Hepatic stellate cell (primary cell): ENCODE data around the gene ASCC2.
"Not testable (repeated sequence)": the region's sequence is repeated elsewhere in the genome, so short reads cannot be mapped to it uniquely, and the experiment has no call there.

Experiments
- DNase-seq: peaks from one replicate; pipeline ENCODE4 v3.0.0; 2011; ENCODE audit warnings: low spot score

The ASCC2 gene

DNA sequence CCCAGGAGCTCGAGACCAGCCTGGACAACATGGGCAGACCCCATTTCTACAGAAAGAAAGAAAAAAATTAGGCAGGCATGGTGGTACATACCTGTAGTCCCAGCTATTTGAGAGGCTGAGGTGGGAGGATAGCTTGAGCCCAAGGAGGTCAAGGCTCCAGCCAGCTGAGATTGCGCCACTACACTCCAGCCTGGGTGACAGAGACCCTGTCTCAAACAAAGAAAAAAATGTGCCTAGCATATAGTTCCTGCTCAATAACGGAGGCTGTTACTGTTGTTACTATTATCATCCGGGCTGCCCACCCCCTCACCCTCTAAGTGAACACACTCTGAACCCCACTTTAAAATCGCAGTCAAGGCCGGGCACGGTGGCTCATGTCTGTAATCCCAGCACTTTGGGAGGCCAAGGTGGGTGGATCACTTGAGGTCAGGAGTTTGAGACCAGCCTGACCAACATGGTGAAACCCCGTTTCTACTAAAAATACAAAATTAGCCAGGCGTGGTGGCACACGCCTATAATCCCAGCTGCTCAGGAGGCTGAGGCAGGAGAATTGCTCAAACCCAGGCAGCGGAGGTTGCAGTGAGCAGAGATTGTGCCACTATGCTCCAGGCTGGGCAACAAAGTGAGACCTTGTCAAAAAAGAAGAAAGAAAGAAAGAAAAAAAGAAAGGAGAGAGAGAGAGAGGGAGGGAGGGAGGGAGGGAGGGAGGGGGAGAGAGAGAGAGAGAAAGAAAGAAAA, 83.2 kb downstream of the ASCC2 start:
- not testable (repeated sequence) for DNase-seq

- no peak for DNase-seq
These were observed 84.0 kb downstream of the ASCC2 start for GRCh38 chr22:29753808-29754657.

GRCh38 chr22:29751669-29752068, 86.4 kb downstream of the ASCC2 start:
- no peak for DNase-seq

- no peak for DNase-seq
These were observed 87.2 kb downstream of the ASCC2 start for GRCh38 chr22:29750559-29751538.

GRCh38 chr22:29750029-29750428, 88.0 kb downstream of the ASCC2 start:
- no peak for DNase-seq

DNA sequence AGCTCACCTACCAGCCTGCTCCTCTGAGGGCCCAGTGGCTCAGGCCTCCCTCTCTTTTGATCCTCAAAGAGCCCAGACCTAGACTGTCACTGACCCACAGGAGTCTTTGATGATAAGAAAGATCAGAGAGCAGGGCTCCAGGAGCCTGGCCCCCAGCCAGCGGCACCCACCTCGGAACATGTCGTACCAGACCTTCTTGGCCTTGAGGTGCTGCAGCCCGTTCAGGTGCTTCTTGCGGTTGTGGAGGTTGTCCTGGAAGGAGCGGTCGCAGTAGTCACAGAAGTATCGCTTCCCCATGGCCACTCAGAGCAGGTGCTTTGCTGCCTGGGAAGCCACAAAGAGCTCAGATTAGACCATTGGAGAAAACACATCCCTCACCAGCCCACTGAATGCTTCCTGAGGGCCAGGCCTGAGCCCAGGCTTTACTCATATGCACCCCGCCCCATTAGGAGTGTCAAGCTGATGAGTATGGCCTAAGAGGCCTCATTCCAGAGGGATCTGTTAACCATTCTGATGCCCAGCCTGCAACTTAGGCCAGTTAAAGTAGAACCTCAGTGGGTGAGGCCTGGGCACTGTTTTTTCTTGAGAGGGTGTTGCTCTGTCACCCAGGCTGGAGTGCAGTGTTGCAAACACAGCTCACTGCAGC, 89.7 kb downstream of the ASCC2 start:
- DNase-seq, result no peak

- DNase-seq, result no peak
These were observed 90.2 kb downstream of the ASCC2 start for GRCh38 chr22:29747832-29748231.

DNA sequence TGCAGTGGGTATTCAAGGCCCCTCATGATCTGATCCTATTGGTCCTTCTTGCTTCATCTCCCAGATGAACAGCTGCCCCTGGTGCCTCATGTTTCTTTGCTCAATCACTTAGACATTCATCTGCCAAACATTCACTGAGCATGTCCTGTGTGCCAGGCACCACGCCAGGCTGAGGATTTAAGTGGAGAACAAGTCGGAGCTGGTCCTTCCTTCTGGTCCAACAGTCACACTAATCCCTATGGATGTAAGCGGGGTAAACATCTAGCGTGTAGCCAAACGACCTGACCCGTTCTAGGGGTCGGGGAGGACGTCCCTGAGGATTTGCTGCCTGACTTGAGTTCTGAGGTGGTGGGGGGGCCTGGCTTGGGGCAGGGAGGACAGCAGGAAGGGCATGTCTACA, 93.2 kb downstream of the ASCC2 start:
- DNase-seq, result no peak

GRCh38 chr22:29742326-29742725, 95.7 kb downstream of the ASCC2 start:
- DNase-seq, result no peak

- no peak for DNase-seq
These were observed 96.1 kb downstream of the ASCC2 start for GRCh38 chr22:29741926-29742325.

GRCh38 chr22:29740216-29740615, 97.9 kb downstream of the ASCC2 start:
- no peak for DNase-seq

DNA sequence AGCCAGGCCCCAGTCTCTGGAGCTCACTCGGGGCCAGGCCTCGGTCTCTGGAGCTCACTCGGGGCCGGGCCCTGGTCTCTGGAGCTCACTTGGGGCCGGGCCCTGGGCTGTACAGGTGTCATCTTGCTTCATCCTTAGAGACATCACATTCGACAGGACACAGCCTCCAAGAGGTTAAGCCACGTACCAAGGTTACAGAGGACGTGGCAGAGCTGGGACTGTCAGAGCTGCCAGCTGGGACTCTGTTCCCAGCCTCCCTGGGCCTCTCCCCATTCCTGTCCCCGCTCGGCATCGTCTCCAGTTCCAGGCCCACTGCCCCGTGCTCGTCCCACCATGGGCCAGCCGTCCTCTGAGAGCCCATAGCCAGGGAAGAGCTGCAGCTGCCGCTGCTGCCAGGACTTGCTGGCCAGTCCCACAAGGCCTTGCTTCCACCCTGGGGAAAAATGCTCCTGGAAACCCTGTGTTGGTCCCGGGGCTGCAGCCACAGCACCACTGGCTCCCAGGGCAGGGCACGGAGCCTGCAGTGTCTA, 98.7 kb downstream of the ASCC2 start:
- no peak for DNase-seq
